Panc1 (cell line): ENCODE measurements around the gene FBLN7. TPM values are rescaled to one million over a fixed set of nuclear protein-coding genes. Genes with fewer than 3 reads are reported as not detected.

Experiments used
- ATAC-seq: fragments of 200-7000 bp; cut with Tn5 transposase; 2 replicates; pipeline ENCODE4 v1.9.1; 2020; ENCODE audit warnings: mild to moderate bottlenecking, moderate library complexity
- BruUV-seq: library from RNA; stranded (reverse); fragments of 400-500 nt; replicated peaks from 2 replicates; lab custom pipeline; 2021; lab: Mats Ljungman, UMichigan
- CTCF ChIA-PET: fragments of 300-600 bp; sonication (Branson Sonifier 250); formaldehyde crosslinking; loops from one replicate; lab custom pipeline; 2022; ENCODE audit warnings: antibody characterized with exemption; lab: Charles Lee
- POLR2A ChIA-PET: fragments of 300-600 bp; sonication (Branson Sonifier 250); formaldehyde crosslinking; loops from one replicate; lab custom pipeline; 2022; ENCODE audit warnings: antibody characterized with exemption; lab: Charles Lee
- DNase-seq: peaks from one replicate; pipeline ENCODE4 v3.0.0-alpha.2; 2010; ENCODE audit warnings: low read depth, low spot score
- H3K27ac ChIP-seq: 2 replicates; pipeline ENCODE4 v1.5.1; 2011; ENCODE audit warnings: mild to moderate bottlenecking, low read length, inconsistent platforms
- H3K27me3 ChIP-seq: fragments of 200-500 bp; sonication (Bioruptor generic); 2 replicates; pipeline ENCODE4 v1.6.0; 2014; ENCODE audit warnings: low read length, inconsistent platforms; ENCODE audit not compliant: control insufficient read depth, insufficient read depth
- H3K36me3 ChIP-seq: fragments of 200-500 bp; sonication (Bioruptor generic); 2 replicates; pipeline ENCODE4 v1.5.1; 2014; ENCODE audit warnings: inconsistent platforms, mild to moderate bottlenecking, low read length, moderate library complexity; ENCODE audit not compliant: control insufficient read depth, insufficient read depth
- H3K4me1 ChIP-seq: 2 replicates; pipeline ENCODE4 v1.5.1; 2011; ENCODE audit warnings: inconsistent platforms, mild to moderate bottlenecking, low read length, moderate library complexity; ENCODE audit not compliant: control insufficient read depth, insufficient read depth
- H3K4me3 ChIP-seq, 2 experiments: 2 replicates each; pipeline ENCODE4 v1.5.1; 2011 to 2012; ENCODE audit warnings: low read depth in 2 of 2, low read length in 2 of 2, mild to moderate bottlenecking in 2 of 2, inconsistent platforms in 1 of 2, moderate library complexity in 1 of 2
- H3K9me3 ChIP-seq: fragments of 200-500 bp; sonication (Bioruptor generic); 2 replicates; pipeline ENCODE4 v1.5.1; 2014; ENCODE audit warnings: low read depth, mild to moderate bottlenecking, inconsistent platforms, low read length, moderate library complexity; ENCODE audit not compliant: control insufficient read depth, insufficient read depth
- POLR2AphosphoS5 ChIP-seq: IDR thresholded peaks from 2 replicates; pipeline ENCODE4 v1.6.1; 2012; ENCODE audit warnings: mild to moderate bottlenecking, low read depth, low read length, moderate library complexity
- SIN3A ChIP-seq: IDR thresholded peaks from 2 replicates; pipeline ENCODE4 v1.6.1; 2012; ENCODE audit warnings: low read depth, mild to moderate bottlenecking, low read length, moderate library complexity, borderline replicate concordance; ENCODE audit not compliant: insufficient read depth
- TCF7L2 ChIP-seq: IDR thresholded peaks from 2 replicates; pipeline ENCODE4 v1.6.1; 2011; ENCODE audit warnings: mild to moderate bottlenecking, low read depth, low read length, inconsistent platforms
- in situ Hi-C: cut with HindIII; loops from 2 replicates; pipeline ENCODE4 v1.10.0; 2016; ENCODE audit warnings: low sequenced_read_pairs, low pct_unique_long_range_greater_than_20kb
- intact Hi-C: fragments of 100-400 bp; cut with micrococcal nuclease; formaldehyde crosslinking; loops from one replicate; pipeline ENCODE4 v1.10.0; 2022; ENCODE audit not compliant: unreplicated experiment
- total RNA-seq: library from RNA; stranded (reverse); gene quantifications from one replicate; pipeline ENCODE4 v1.2.1, GENCODE V29; 2021; ENCODE audit not compliant: unreplicated experiment
- TF ChIP-seq, protein P1 (sequence below), 2 experiments: IDR thresholded peaks; 2 replicates each; pipeline ENCODE4 v1.6.1; 2011 to 2012; ENCODE audit warnings: low read depth in 2 of 2, control low read depth in 1 of 2, low read length in 1 of 2, mild to moderate bottlenecking in 1 of 2, moderate library complexity in 1 of 2; ENCODE audit not compliant: insufficient read depth in 1 of 2
- TF ChIP-seq, protein P2 (sequence below): fragments of 450-650 bp; IDR thresholded peaks from 2 replicates; pipeline ENCODE4 v1.5.1; 2017; ENCODE audit warnings: mild to moderate bottlenecking

The FBLN7 gene
- total RNA-seq, 1 experiment from 2014 or later: 0.95 TPM

DNA sequence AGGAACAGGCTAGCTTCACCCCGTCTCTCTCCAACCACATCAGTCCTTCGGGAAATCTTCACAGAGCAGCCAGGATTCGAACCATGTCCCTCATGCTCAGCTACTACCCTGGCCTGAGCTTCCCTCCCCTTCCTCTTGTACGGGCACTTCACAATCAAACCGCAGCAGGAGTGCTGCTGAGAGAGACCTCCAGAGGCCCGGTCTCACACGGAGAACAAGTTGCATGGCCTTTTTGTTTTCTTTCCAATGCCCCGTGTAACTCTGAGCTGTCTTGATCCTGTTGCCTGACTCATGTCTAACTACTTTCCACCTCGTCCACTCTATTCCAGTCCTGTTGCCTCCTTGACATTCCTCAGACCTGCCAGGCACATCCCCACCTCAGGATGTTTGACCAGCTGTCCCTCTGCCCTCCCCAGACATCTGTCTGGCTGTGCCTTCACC lies 25.4 kb downstream of the FBLN7 start:
- H3K27me3 ChIP-seq: no peaks in the 10 kb centered on the region
- ChIA-PET POLR2A (no interaction called here), CTCF (no interaction called here)
- no peaks in the 10 kb centered on the region for H3K4me1 ChIP-seq
- intact Hi-C loops (no loop called here), in situ Hi-C loops (no loop called here)
- H3K27ac ChIP-seq: no peak overlapping the region
- H3K9me3 ChIP-seq: no peaks in the 10 kb centered on the region
- TF ChIP-seq TCF7L2: no peak
- TF ChIP-seq POLR2AphosphoS5: no peak
- DNase-seq (no peak), ATAC-seq (no peak)
- no peak overlapping the region for H3K4me3 ChIP-seq
- BruUV-seq: no TSS peak
- no peaks in the 10 kb centered on the region for H3K36me3 ChIP-seq

DNA sequence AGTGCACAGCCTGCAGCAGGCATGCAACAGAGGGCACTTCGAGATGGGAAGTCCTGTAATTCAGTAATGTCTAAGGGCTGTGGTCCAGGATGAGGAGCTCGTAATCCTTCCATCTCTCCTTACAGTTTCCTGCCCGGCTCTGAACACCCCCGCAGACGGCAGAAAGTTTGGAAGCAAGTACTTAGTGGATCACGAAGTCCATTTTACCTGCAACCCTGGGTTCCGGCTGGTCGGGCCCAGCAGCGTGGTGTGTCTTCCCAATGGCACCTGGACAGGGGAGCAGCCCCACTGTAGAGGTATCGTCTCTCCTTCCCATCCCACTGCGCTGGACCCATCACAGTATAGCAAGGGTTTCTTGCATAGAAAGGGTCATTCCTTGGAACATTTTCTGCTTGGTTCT lies 26.7 kb downstream of the FBLN7 start:
- ATAC-seq (no peak), DNase-seq (no peak)
- TF ChIP-seq SIN3A (no peak), TCF7L2 (no peak), POLR2AphosphoS5 (no peak)
- TF ChIP-seq, protein P1, sequence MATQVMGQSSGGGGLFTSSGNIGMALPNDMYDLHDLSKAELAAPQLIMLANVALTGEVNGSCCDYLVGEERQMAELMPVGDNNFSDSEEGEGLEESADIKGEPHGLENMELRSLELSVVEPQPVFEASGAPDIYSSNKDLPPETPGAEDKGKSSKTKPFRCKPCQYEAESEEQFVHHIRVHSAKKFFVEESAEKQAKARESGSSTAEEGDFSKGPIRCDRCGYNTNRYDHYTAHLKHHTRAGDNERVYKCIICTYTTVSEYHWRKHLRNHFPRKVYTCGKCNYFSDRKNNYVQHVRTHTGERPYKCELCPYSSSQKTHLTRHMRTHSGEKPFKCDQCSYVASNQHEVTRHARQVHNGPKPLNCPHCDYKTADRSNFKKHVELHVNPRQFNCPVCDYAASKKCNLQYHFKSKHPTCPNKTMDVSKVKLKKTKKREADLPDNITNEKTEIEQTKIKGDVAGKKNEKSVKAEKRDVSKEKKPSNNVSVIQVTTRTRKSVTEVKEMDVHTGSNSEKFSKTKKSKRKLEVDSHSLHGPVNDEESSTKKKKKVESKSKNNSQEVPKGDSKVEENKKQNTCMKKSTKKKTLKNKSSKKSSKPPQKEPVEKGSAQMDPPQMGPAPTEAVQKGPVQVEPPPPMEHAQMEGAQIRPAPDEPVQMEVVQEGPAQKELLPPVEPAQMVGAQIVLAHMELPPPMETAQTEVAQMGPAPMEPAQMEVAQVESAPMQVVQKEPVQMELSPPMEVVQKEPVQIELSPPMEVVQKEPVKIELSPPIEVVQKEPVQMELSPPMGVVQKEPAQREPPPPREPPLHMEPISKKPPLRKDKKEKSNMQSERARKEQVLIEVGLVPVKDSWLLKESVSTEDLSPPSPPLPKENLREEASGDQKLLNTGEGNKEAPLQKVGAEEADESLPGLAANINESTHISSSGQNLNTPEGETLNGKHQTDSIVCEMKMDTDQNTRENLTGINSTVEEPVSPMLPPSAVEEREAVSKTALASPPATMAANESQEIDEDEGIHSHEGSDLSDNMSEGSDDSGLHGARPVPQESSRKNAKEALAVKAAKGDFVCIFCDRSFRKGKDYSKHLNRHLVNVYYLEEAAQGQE (IDR thresholded peaks at IDR 0.05; ENCODE audit: insufficient read depth in 1 of 2, low read depth in 2 of 2, low read length in 1 of 2): no peak
- TF ChIP-seq, protein P2, sequence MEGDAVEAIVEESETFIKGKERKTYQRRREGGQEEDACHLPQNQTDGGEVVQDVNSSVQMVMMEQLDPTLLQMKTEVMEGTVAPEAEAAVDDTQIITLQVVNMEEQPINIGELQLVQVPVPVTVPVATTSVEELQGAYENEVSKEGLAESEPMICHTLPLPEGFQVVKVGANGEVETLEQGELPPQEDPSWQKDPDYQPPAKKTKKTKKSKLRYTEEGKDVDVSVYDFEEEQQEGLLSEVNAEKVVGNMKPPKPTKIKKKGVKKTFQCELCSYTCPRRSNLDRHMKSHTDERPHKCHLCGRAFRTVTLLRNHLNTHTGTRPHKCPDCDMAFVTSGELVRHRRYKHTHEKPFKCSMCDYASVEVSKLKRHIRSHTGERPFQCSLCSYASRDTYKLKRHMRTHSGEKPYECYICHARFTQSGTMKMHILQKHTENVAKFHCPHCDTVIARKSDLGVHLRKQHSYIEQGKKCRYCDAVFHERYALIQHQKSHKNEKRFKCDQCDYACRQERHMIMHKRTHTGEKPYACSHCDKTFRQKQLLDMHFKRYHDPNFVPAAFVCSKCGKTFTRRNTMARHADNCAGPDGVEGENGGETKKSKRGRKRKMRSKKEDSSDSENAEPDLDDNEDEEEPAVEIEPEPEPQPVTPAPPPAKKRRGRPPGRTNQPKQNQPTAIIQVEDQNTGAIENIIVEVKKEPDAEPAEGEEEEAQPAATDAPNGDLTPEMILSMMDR: no peak
- in situ Hi-C loops (no loop called here), intact Hi-C loops (no loop called here)
- Histone ChIP-seq H3K9me3 (no peaks in the 10 kb centered on the region), H3K27me3 (no peaks in the 10 kb centered on the region), H3K27ac (no peak overlapping the region), H3K36me3 (no peaks in the 10 kb centered on the region), H3K4me3 (no peak overlapping the region), H3K4me1 (no peaks in the 10 kb centered on the region)
- no TSS peak for BruUV-seq
- ChIA-PET CTCF (no interaction called here), POLR2A (no interaction called here)

DNA sequence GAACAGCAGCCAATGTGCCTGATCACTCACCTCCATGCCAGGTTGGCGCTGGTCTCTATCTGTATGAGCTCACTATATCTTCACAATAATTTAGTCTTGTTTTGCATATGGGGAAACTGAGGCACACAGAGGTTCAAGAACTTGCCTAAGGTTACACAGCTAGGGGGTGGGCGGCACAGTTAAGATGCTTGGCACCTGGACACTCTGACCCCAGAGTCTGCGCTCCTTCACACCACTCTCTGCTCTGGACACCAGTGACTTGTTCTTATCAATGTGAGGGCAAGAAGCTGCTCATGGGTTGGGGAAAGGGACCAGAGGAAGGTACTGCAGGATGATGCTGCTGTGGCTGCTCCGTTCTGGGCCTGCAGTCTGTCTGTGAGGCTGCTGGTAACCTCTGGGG lies 27.1 kb downstream of the FBLN7 start:
- no TSS peak for BruUV-seq
- POLR2A ChIA-PET: no interaction called here
- no peak overlapping the region for H3K4me3 ChIP-seq
- no peaks in the 10 kb centered on the region for H3K36me3 ChIP-seq
- no peaks in the 10 kb centered on the region for H3K9me3 ChIP-seq
- no peak for DNase-seq
- CTCF ChIA-PET: no interaction called here
- ATAC-seq: 0 out of 2 replicates have a peak, but pooled peaks have one; percentile 20
- in situ Hi-C loops: no loop called here
- H3K27ac ChIP-seq: no peak overlapping the region
- no peaks in the 10 kb centered on the region for H3K27me3 ChIP-seq
- TF ChIP-seq POLR2AphosphoS5: no peak
- TF ChIP-seq, protein P1 (IDR thresholded peaks at IDR 0.05; ENCODE audit: insufficient read depth in 1 of 2, low read depth in 2 of 2, low read length in 1 of 2): no peak
- TF ChIP-seq SIN3A: no peak
- TF ChIP-seq TCF7L2: no peak
- TF ChIP-seq, protein P2: no peak
- intact Hi-C loops: no loop called here
- H3K4me1 ChIP-seq: no peaks in the 10 kb centered on the region
